Body of pancreas (tissue), 4 donors: Measurements from ENCODE around the gene AFP. TPM values are rescaled to one million over a fixed set of nuclear protein-coding genes. Genes with fewer than 3 reads are reported as not detected.

Experiments used
- ATAC-seq: fragments of 150-250 bp; one replicate; pipeline ENCODE4 v1.9.1; 2016
- DNase-seq, 4 donors: peaks; one replicate each; pipeline ENCODE4 v3.0.0-alpha.2; 2019
- H3K27ac ChIP-seq, 4 donors: fragments of 200-600 bp; sonication (generic); 1 replicate in 3 of 4; 2 replicates in 1 of 4; pipeline versions ENCODE4 v1.5.1 to v1.6.1; 2016 to 2019; ENCODE audit warnings: mild to moderate bottlenecking in 1 of 4, mixed read lengths in 1 of 4, moderate library complexity in 1 of 4
- H3K27me3 ChIP-seq, 2 donors: fragments of 200-600 bp; sonication (generic); one replicate each; pipeline ENCODE4 v1.6.0; 2016; ENCODE audit warnings: mild to moderate bottlenecking in 1 of 2
- H3K36me3 ChIP-seq, 2 donors: fragments of 200-600 bp; sonication (generic); replicated peaks in 1 of 2; 2 replicates each; pipeline ENCODE4 v1.5.1; 2016; ENCODE audit warnings: low read depth in 2 of 2; ENCODE audit not compliant: insufficient read depth in 1 of 2
- H3K4me1 ChIP-seq: fragments of 200-600 bp; sonication (generic); one replicate; pipeline ENCODE4 v1.6.0; 2016
- H3K4me3 ChIP-seq, 2 donors: fragments of 200-600 bp; sonication (generic); 1 replicate in 1 of 2; 2 replicates in 1 of 2; pipeline ENCODE4 v1.5.1; 2016 to 2019
- H3K9me3 ChIP-seq, 3 donors: fragments of 200-600 bp; sonication (generic); 1 replicate in 2 of 3; 2 replicates in 1 of 3; pipeline ENCODE4 v1.5.1; 2016
- POLR2A ChIP-seq, 3 donors: fragments of 450-650 bp; IDR thresholded peaks; one replicate each; pipeline ENCODE4 v1.6.1; 2016; ENCODE audit warnings: antibody characterized with exemption in 3 of 3, mild to moderate bottlenecking in 2 of 3
- WGBS, 2 donors: methylation state at CpG; one replicate each; pipeline ENCODE4 v1.1.5; 2017; 5-methylcytosine and 5-hydroxymethylcytosine counted together
- intact Hi-C: fragments of 100-400 bp; cut with DNase I; formaldehyde crosslinking; loops from one replicate; pipeline ENCODE4 v1.15.1; 2023
- total RNA-seq, 2 donors: library from RNA; depleted of rRNA; stranded (reverse); fragments of >200 nt; gene quantifications; one replicate each; pipeline ENCODE4 v1.1.0, GENCODE V29; 2016
- TF ChIP-seq, protein P1 (sequence below), 7 experiments: fragments of 450-650 bp in 4 of 7; fragments of 200-600 bp in 3 of 7; sonication (generic) in 3 of 7; IDR thresholded peaks; one replicate each; pipeline ENCODE4 v1.5.1; 2016 to 2019; ENCODE audit warnings: antibody characterized with exemption in 7 of 7

Gene AFP
- total RNA-seq, 2 donors from 2014 or later: not detected

DNA sequence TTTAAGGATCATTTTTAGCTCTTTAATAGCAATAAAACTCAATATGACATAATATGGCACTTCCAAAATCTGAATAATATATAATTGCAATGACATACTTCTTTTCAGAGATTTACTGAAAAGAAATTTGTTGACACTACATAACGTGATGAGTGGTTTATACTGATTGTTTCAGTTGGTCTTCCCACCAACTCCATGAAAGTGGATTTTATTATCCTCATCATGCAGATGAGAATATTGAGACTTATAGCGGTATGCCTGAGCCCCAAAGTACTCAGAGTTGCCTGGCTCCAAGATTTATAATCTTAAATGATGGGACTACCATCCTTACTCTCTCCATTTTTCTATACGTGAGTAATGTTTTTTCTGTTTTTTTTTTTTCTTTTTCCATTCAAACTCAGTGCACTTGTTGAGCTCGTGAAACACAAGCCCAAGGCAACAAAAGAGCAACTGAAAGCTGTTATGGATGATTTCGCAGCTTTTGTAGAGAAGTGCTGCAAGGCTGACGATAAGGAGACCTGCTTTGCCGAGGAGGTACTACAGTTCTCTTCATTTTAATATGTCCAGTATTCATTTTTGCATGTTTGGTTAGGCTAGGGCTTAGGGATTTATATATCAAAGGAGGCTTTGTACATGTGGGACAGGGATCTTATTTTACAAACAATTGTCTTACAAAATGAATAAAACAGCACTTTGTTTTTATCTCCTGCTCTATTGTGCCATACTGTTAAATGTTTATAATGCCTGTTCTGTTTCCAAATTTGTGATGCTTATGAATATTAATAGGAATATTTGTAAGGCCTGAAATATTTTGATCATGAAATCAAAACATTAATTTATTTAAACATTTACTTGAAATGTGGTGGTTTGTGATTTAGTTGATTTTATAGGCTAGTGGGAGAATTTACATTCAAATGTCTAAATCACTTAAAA lies 16.6 kb upstream of the AFP start:
- Histone ChIP-seq H3K9me3 (no peaks in the 10 kb centered on the region), H3K36me3 (peaks cover 0 to 5% of the 10 kb centered on the region in 2 donors), H3K4me3 (no peak overlapping the region), H3K27me3 (no peaks in the 10 kb centered on the region), H3K27ac (no peak overlapping the region), H3K4me1 (peaks cover 5% of the 10 kb centered on the region)
- no peak for ATAC-seq
- no peak for DNase-seq
- intact Hi-C loops: no loop called here
- TF ChIP-seq POLR2A (IDR thresholded peaks at IDR 0.05): no peak
- 78 to 82% methylated on average over 7 of the region's 7 CpGs for WGBS, 2 donors

DNA sequence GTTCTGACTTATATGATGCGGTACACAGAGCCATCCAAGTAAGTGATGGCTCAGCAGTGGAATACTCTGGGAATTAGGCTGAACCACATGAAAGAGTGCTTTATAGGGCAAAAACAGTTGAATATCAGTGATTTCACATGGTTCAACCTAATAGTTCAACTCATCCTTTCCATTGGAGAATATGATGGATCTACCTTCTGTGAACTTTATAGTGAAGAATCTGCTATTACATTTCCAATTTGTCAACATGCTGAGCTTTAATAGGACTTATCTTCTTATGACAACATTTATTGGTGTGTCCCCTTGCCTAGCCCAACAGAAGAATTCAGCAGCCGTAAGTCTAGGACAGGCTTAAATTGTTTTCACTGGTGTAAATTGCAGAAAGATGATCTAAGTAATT lies 15.4 kb upstream of the AFP start:
- no peak for TF ChIP-seq POLR2A (IDR thresholded peaks at IDR 0.05)
- TF ChIP-seq, protein P1, sequence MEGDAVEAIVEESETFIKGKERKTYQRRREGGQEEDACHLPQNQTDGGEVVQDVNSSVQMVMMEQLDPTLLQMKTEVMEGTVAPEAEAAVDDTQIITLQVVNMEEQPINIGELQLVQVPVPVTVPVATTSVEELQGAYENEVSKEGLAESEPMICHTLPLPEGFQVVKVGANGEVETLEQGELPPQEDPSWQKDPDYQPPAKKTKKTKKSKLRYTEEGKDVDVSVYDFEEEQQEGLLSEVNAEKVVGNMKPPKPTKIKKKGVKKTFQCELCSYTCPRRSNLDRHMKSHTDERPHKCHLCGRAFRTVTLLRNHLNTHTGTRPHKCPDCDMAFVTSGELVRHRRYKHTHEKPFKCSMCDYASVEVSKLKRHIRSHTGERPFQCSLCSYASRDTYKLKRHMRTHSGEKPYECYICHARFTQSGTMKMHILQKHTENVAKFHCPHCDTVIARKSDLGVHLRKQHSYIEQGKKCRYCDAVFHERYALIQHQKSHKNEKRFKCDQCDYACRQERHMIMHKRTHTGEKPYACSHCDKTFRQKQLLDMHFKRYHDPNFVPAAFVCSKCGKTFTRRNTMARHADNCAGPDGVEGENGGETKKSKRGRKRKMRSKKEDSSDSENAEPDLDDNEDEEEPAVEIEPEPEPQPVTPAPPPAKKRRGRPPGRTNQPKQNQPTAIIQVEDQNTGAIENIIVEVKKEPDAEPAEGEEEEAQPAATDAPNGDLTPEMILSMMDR (IDR thresholded peaks at IDR 0.05): no peak
- Histone ChIP-seq H3K36me3 (peaks cover 0 to 5% of the 10 kb centered on the region in 2 donors), H3K9me3 (no peaks in the 10 kb centered on the region), H3K27me3 (no peaks in the 10 kb centered on the region), H3K27ac (no peak overlapping the region), H3K4me1 (peaks cover 4% of the 10 kb centered on the region), H3K4me3 (no peak overlapping the region)
- 98 to 100% methylated on average over 2 of the region's 2 CpGs for WGBS, 2 donors
- DNase-seq: no peak
- ATAC-seq: no peak
- intact Hi-C loops: no loop called here

- Histone ChIP-seq H3K27ac (no peak overlapping the region), H3K4me1 (no peaks in the 10 kb centered on the region), H3K9me3 (no peaks in the 10 kb centered on the region), H3K4me3 (no peak overlapping the region), H3K36me3 (peaks cover 0 to 5% of the 10 kb centered on the region in 2 donors), H3K27me3 (no peaks in the 10 kb centered on the region)
- TF ChIP-seq, protein P1 (IDR thresholded peaks at IDR 0.05): no peak
- no peak for TF ChIP-seq POLR2A (IDR thresholded peaks at IDR 0.05)
- ATAC-seq: no peak
- no peak for DNase-seq
- intact Hi-C loops: no loop called here
Measured at GRCh38 chr4:73421708-73422457, 14.1 kb upstream of the AFP start.

DNA sequence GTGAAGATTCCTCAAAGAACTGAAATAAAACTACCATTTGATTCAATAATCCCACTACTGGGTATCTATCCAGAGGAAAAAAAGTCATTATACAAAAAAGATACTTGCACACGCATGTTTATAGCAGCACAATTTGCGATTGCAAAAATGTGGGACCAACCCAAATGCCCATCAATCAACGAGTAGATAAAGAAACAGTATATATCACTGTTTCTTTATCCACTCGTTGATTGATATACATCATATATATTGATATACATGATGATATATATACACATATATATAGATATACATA lies 13.6 kb upstream of the AFP start:
- Histone ChIP-seq H3K4me1 (no peaks in the 10 kb centered on the region), H3K27me3 (no peaks in the 10 kb centered on the region), H3K9me3 (no peaks in the 10 kb centered on the region), H3K4me3 (no peak overlapping the region), H3K36me3 (peaks cover 0 to 5% of the 10 kb centered on the region in 2 donors), H3K27ac (no peak overlapping the region)
- 62 to 77% methylated on average over 4 of the region's 4 CpGs for WGBS, 2 donors
- TF ChIP-seq POLR2A (IDR thresholded peaks at IDR 0.05): no peak
- TF ChIP-seq, protein P1 (IDR thresholded peaks at IDR 0.05): no peak
- ATAC-seq (no peak), DNase-seq (no peak)
- intact Hi-C loops: no loop called here

DNA sequence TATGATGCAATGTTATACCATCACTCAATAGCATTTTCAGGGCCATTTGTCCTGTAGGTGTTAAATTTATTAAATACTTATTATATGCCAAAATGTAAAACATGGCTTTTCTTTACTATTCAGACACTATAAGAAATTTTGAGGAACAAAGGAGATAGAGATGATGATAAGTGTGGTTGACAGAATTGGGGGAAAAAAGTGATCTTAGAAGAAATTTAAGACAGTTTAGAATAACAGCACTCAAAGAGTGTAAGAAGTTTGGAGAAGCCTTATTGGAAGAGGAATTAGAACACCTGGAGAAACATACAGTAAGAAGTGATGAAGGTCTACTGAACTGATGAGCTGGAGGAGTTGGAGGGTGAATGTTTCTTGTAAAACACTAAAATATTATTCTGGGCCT lies 12.8 kb upstream of the AFP start:
- Histone ChIP-seq H3K36me3 (peaks cover 0 to under 1% of the 10 kb centered on the region in 2 donors), H3K27me3 (no peaks in the 10 kb centered on the region), H3K4me3 (no peak overlapping the region), H3K4me1 (no peaks in the 10 kb centered on the region), H3K9me3 (no peaks in the 10 kb centered on the region), H3K27ac (no peak overlapping the region)
- intact Hi-C loops: no loop called here
- ATAC-seq (no peak), DNase-seq (no peak)
- TF ChIP-seq POLR2A (IDR thresholded peaks at IDR 0.05): no peak
- TF ChIP-seq, protein P1 (IDR thresholded peaks at IDR 0.05): no peak
